Endothelial cell of umbilical vein (primary cell): ENCODE data around the gene PRKAB2. TPM values are rescaled to one million over a fixed set of nuclear protein-coding genes. Genes with fewer than 3 reads are reported as not detected.

Source experiments
- BruUV-seq: library from RNA; stranded (reverse); fragments of 400-500 nt; replicated peaks from 2 replicates; lab custom pipeline; 2021; lab: Mats Ljungman, UMichigan
- CTCF ChIA-PET: fragments of 300-600, 350-600 bp; sonication (Branson Sonifier 250); formaldehyde crosslinking; loops from one replicate; lab custom pipeline; 2021; ENCODE audit warnings: antibody characterized with exemption, inconsistent platforms; lab: Charles Lee
- POLR2A ChIA-PET: fragments of 300-600, 350-600 bp; sonication (Branson Sonifier 250); formaldehyde crosslinking; loops from one replicate; lab custom pipeline; 2021; ENCODE audit warnings: antibody characterized with exemption, inconsistent platforms; lab: Charles Lee
- DNase-seq: peaks from one replicate; pipeline ENCODE4 v3.0.0-alpha.2; 2011; ENCODE audit warnings: low read depth, low spot score
- FAIRE-seq: peaks from 2 replicates; lab custom pipeline; 2011; peaks lifted over from hg19 to GRCh38; lab: Jason Lieb, UNC
- H2AFZ ChIP-seq: 2 replicates; pipeline ENCODE4 v1.6.0; 2012; ENCODE audit warnings: low read depth, low read length, control low read depth, inconsistent platforms
- H3K27ac ChIP-seq: 2 replicates; pipeline ENCODE4 v1.5.1; 2011; ENCODE audit warnings: low read depth, mild to moderate bottlenecking, control low read depth, low read length, moderate library complexity; ENCODE audit not compliant: insufficient read depth
- H3K27me3 ChIP-seq, 2 experiments: 2 replicates each; pipeline versions ENCODE4 v1.6.0 to v1.6.1; 2011; ENCODE audit warnings: low read length in 2 of 2, mixed read lengths in 1 of 2; ENCODE audit not compliant: control insufficient read depth in 2 of 2, insufficient read depth in 2 of 2
- H3K36me3 ChIP-seq, 2 experiments: 2 replicates in 1 of 2; 3 replicates in 1 of 2; pipeline ENCODE4 v1.5.1; 2011; ENCODE audit warnings: low read length in 2 of 2, mild to moderate bottlenecking in 1 of 2, moderate library complexity in 1 of 2; ENCODE audit not compliant: control insufficient read depth in 2 of 2, insufficient read depth in 2 of 2; ENCODE audit errors: extremely low read depth in 1 of 2
- H3K4me1 ChIP-seq: 3 replicates; pipeline ENCODE4 v1.5.1; 2011; ENCODE audit warnings: mild to moderate bottlenecking, low read length; ENCODE audit not compliant: control insufficient read depth, insufficient read depth; ENCODE audit errors: extremely low read depth
- H3K4me2 ChIP-seq: 2 replicates; pipeline ENCODE4 v1.6.1; 2011; ENCODE audit warnings: low read length, control low read depth, mixed read lengths; ENCODE audit not compliant: insufficient read depth
- H3K4me3 ChIP-seq, 3 experiments: fragments of 200-600 bp in 1 of 3; sonication (generic), shearing (Covaris generic) in 1 of 3; replicated peaks in 1 of 3; 2 replicates each; pipeline ENCODE4 v1.5.1; 2011 to 2016; ENCODE audit warnings: control low read depth in 3 of 3, low read length in 3 of 3, mild to moderate bottlenecking in 2 of 3, inconsistent platforms in 1 of 3, low read depth in 1 of 3, moderate library complexity in 1 of 3; ENCODE audit not compliant: insufficient read depth in 1 of 3
- H3K79me2 ChIP-seq: 2 replicates; pipeline ENCODE4 v1.6.0; 2012; ENCODE audit warnings: low read length, inconsistent platforms; ENCODE audit not compliant: control insufficient read depth, insufficient read depth
- H3K9ac ChIP-seq: replicated peaks from 2 replicates; pipeline ENCODE3; 2011; ENCODE audit warnings: low read length, control low read depth; ENCODE audit not compliant: insufficient read depth; ENCODE audit errors: extremely low read depth
- H3K9me1 ChIP-seq: replicated peaks from 3 replicates; pipeline ENCODE4 v1.6.0; 2011; ENCODE audit warnings: mild to moderate bottlenecking, low read length; ENCODE audit not compliant: control insufficient read depth, insufficient read depth; ENCODE audit errors: extremely low read depth
- H3K9me3 ChIP-seq: replicated peaks from 2 replicates; pipeline ENCODE4 v1.5.1; 2012; ENCODE audit warnings: low read length, inconsistent platforms; ENCODE audit not compliant: control insufficient read depth, insufficient read depth
- H4K20me1 ChIP-seq: replicated peaks from 2 replicates; pipeline ENCODE3; 2011; ENCODE audit warnings: mild to moderate bottlenecking, low read length; ENCODE audit not compliant: control insufficient read depth, insufficient read depth; ENCODE audit errors: extremely low read depth
- CTCF ChIP-seq, 2 donors: IDR thresholded peaks; 1 replicate in 1 of 2; 2 replicates in 1 of 2; pipeline ENCODE4 v1.5.1; 2011; ENCODE audit warnings: low read length in 2 of 2, mild to moderate bottlenecking in 2 of 2, moderate library complexity in 2 of 2, control low read depth in 1 of 2, inconsistent platforms in 1 of 2, low read depth in 1 of 2; ENCODE audit not compliant: insufficient read depth in 1 of 2; ENCODE audit errors: extremely low read depth in 1 of 2
- EZH2 ChIP-seq: IDR thresholded peaks from 2 replicates; pipeline ENCODE4 v1.6.1; 2012; ENCODE audit warnings: borderline replicate concordance, low read depth, mild to moderate bottlenecking, moderate library complexity, low read length, inconsistent platforms; ENCODE audit not compliant: severe bottlenecking
- FOS ChIP-seq: IDR thresholded peaks from 2 replicates; pipeline ENCODE4 v1.6.1; 2011; ENCODE audit warnings: mild to moderate bottlenecking, low read length, moderate library complexity, borderline replicate concordance; ENCODE audit not compliant: insufficient read depth
- GATA2 ChIP-seq: IDR thresholded peaks from 2 replicates; pipeline ENCODE4 v1.7.0; 2011; ENCODE audit warnings: low read depth, mild to moderate bottlenecking, moderate library complexity, mixed read lengths, low read length; ENCODE audit not compliant: insufficient read length, insufficient read depth
- JUN ChIP-seq: IDR thresholded peaks from 2 replicates; pipeline ENCODE4 v1.6.1; 2011; ENCODE audit warnings: borderline replicate concordance, low read depth; ENCODE audit not compliant: insufficient read length, insufficient read depth
- MAX ChIP-seq: IDR thresholded peaks from 2 replicates; pipeline ENCODE4 v1.6.1; 2011; ENCODE audit not compliant: insufficient read depth, insufficient read length
- MYC ChIP-seq: IDR thresholded peaks from one replicate; pipeline ENCODE4 v1.6.1; 2011; ENCODE audit warnings: mild to moderate bottlenecking, low read depth, low read length
- POLR2A ChIP-seq: IDR thresholded peaks from 2 replicates; pipeline ENCODE4 v1.6.1; 2012; ENCODE audit warnings: low read depth, mild to moderate bottlenecking, control low read depth, low read length
- POLR2AphosphoS5 ChIP-seq: IDR thresholded peaks from 2 replicates; pipeline ENCODE4 v1.6.1; 2012; ENCODE audit warnings: low read depth, mild to moderate bottlenecking, control low read depth, low read length, moderate library complexity; ENCODE audit not compliant: insufficient read depth
- dilution Hi-C: fragments of 300-500 bp; cut with MboI; formaldehyde crosslinking; loops from one replicate; pipeline ENCODE4 v1.15.0; 2019; ENCODE audit warnings: low sequenced_read_pairs; ENCODE audit not compliant: extremely low pct_ligation_motif_present
- intact Hi-C: fragments of 100-400 bp; cut with micrococcal nuclease; formaldehyde crosslinking; loops from one replicate; pipeline ENCODE4 v1.10.0; 2022
- polyA plus RNA-seq, 4 experiments: library from polyadenylated mRNA; depleted of rRNA in 3 of 4; stranded (reverse) in 3 of 4; unstranded in 1 of 4; fragments of >200 nt; gene quantifications; 2 replicates each; pipeline versions ENCODE4 v1.2.1 to v1.2.3, GENCODE V29; 2011 to 2012; ENCODE audit warnings: missing spikeins in 1 of 4
- total RNA-seq: library from RNA; stranded (reverse); gene quantifications from 2 replicates; pipeline ENCODE4 v1.2.3, GENCODE V29; 2021

The PRKAB2 gene
- total and polyA plus RNA-seq, 2 donors (not counting 3 experiments of a cell fraction or from before 2014, with no cell fraction given): 6.2 to 7.4 TPM

GRCh38 chr1:147204080-147204479 is 31.8 kb upstream of the PRKAB2 start:
- H3K36me3 ChIP-seq: no peaks in the 10 kb centered on the region
- CTCF ChIA-PET: no interaction called here
- no peak overlapping the region for H3K27ac ChIP-seq
- H3K4me1 ChIP-seq: no peaks in the 10 kb centered on the region
- no peaks in the 10 kb centered on the region for H4K20me1 ChIP-seq
- POLR2A ChIA-PET: no interaction called here
- no TSS peak for BruUV-seq
- DNase-seq (no peak), FAIRE-seq (no peak)
- no peaks in the 10 kb centered on the region for H3K79me2 ChIP-seq
- no peak overlapping the region for H2AFZ ChIP-seq
- no peaks in the 10 kb centered on the region for H3K27me3 ChIP-seq
- intact Hi-C loops (no loop called here), dilution Hi-C loops (no loop called here)
- TF ChIP-seq EZH2: no peak
- no peaks in the 10 kb centered on the region for H3K9me1 ChIP-seq
- no peaks in the 10 kb centered on the region for H3K9me3 ChIP-seq
- H3K4me3 ChIP-seq: no peak overlapping the region
- H3K9ac ChIP-seq: no peak overlapping the region
- H3K4me2 ChIP-seq: no peak overlapping the region

GRCh38 chr1:147202576-147202975 is 30.3 kb upstream of the PRKAB2 start:
- BruUV-seq: no TSS peak
- Histone ChIP-seq H3K27ac (no peak overlapping the region), H3K4me1 (no peaks in the 10 kb centered on the region), H3K4me3 (no peak overlapping the region), H3K9ac (no peak overlapping the region), H3K9me1 (no peaks in the 10 kb centered on the region), H3K36me3 (no peaks in the 10 kb centered on the region), H4K20me1 (no peaks in the 10 kb centered on the region), H3K27me3 (no peaks in the 10 kb centered on the region), H3K9me3 (no peaks in the 10 kb centered on the region), H3K4me2 (no peak overlapping the region), H2AFZ (no peak overlapping the region), H3K79me2 (no peaks in the 10 kb centered on the region)
- no peak for TF ChIP-seq EZH2
- TF ChIP-seq MYC: no peak
- TF ChIP-seq MAX: no peak
- TF ChIP-seq POLR2A: no peak
- no peak for TF ChIP-seq GATA2
- TF ChIP-seq POLR2AphosphoS5: no peak
- no peak for TF ChIP-seq JUN
- TF ChIP-seq FOS: no peak
- no peak for TF ChIP-seq CTCF (IDR thresholded peaks at IDR 0.05; ENCODE audit: extremely low read depth in 1 of 2, insufficient read depth in 1 of 2, low read depth in 1 of 2, low read length in 2 of 2)
- CTCF ChIA-PET: no interaction called here
- FAIRE-seq (no peak), DNase-seq (no peak)
- intact Hi-C loops (no loop called here), dilution Hi-C loops (no loop called here)
- POLR2A ChIA-PET: no interaction called here
